ENCODE results near the gene ANAPC2.

The ANAPC2 gene

GRCh38 chr9:137148242-137148641 lies 40.1 kb downstream of the ANAPC2 start:
- peaks cover 13% of the 10 kb centered on the region for H3K27me3 Mint-ChIP-seq
- no peak overlapping the region for H3K4me3 Mint-ChIP-seq
- no peak overlapping the region for H3K27ac Mint-ChIP-seq
- no peak for ATAC-seq
- H3K4me1 Mint-ChIP-seq = peaks cover 8% of the 10 kb centered on the region
- no peaks in the 10 kb centered on the region for H3K9me3 Mint-ChIP-seq
- no peak for DNase-seq
- H3K36me3 Mint-ChIP-seq (ENCODE audit: low read depth) = no peaks in the 10 kb centered on the region

DNA sequence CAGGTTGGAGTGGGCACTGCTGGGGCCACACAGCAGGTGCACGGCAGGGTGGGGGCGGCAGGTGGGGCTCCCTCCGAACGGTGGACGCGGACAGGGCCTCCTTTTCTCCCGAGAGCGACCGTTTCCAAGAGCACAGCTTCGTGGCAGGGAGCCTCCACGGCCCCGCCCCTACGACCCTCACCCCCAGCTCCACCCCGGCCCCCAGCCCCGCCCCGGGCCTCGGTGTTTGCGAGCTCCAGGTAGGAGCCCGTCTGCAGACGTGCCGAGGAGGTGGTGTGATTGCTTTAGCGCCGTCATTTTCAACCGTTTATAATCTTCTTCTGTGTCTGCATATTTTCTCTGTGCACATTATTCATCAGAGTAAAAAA lies 40.6 kb downstream of the ANAPC2 start:
- H3K4me3 Mint-ChIP-seq = no peak overlapping the region
- ATAC-seq (no peak), DNase-seq (no peak)
- no peaks in the 10 kb centered on the region for H3K9me3 Mint-ChIP-seq
- peaks cover 8% of the 10 kb centered on the region for H3K4me1 Mint-ChIP-seq
- no peak overlapping the region for H3K27ac Mint-ChIP-seq
- no peaks in the 10 kb centered on the region for H3K36me3 Mint-ChIP-seq (ENCODE audit: low read depth)
- H3K27me3 Mint-ChIP-seq = peaks cover 13% of the 10 kb centered on the region

- no peak for ATAC-seq
- Mint-ChIP-seq H3K36me3 (ENCODE audit: low read depth) (no peaks in the 10 kb centered on the region), H3K4me1 (peaks cover 8% of the 10 kb centered on the region), H3K9me3 (no peaks in the 10 kb centered on the region), H3K4me3 (no peak overlapping the region), H3K27me3 (peaks cover 16% of the 10 kb centered on the region), H3K27ac (no peak overlapping the region)
- DNase-seq = no peak
These were observed 41.1 kb downstream of the ANAPC2 start for GRCh38 chr9:137147091-137147792.

DNA sequence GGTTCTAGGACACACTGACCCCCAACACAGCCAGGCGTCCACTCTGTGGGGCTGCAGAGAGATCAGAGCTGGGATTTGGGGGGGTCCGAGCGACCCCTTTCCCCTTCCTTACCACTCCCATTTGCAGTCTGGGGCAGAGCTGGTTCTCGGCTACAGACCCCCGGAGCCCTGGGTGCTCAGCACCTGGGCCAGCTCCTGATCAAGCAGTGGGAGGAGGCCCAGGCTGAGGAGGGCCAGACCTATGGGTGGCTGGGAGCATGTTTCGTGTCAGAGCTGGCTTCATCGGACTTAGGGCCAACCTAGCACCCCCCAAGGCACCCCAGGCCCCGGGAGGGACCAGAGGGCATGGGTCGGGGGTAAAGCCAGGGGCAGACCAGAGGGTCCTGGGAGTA lies 41.8 kb downstream of the ANAPC2 start:
- DNase-seq = no peak
- Mint-ChIP-seq H3K27me3 (peaks cover 21% of the 10 kb centered on the region), H3K4me1 (peaks cover 6% of the 10 kb centered on the region), H3K36me3 (ENCODE audit: low read depth) (no peaks in the 10 kb centered on the region), H3K27ac (no peak overlapping the region), H3K9me3 (no peaks in the 10 kb centered on the region), H3K4me3 (no peak overlapping the region)
- ATAC-seq = no peak

GRCh38 chr9:137145731-137146526 lies 42.4 kb downstream of the ANAPC2 start:
- ATAC-seq = no peak
- H3K27me3 Mint-ChIP-seq = peaks cover 26% of the 10 kb centered on the region
- no peak overlapping the region for H3K4me3 Mint-ChIP-seq
- no peaks in the 10 kb centered on the region for H3K36me3 Mint-ChIP-seq (ENCODE audit: low read depth)
- no peak for DNase-seq
- no peak overlapping the region for H3K27ac Mint-ChIP-seq
- peaks cover 2% of the 10 kb centered on the region for H3K4me1 Mint-ChIP-seq
- H3K9me3 Mint-ChIP-seq = no peaks in the 10 kb centered on the region

GRCh38 chr9:137143459-137143858 lies 44.9 kb downstream of the ANAPC2 start:
- H3K4me1 Mint-ChIP-seq = peaks cover 2% of the 10 kb centered on the region
- H3K4me3 Mint-ChIP-seq = no peak overlapping the region
- ATAC-seq (no peak), DNase-seq (no peak)
- H3K27me3 Mint-ChIP-seq = peaks cover 44% of the 10 kb centered on the region
- no peaks in the 10 kb centered on the region for H3K36me3 Mint-ChIP-seq (ENCODE audit: low read depth)
- no peak overlapping the region for H3K27ac Mint-ChIP-seq
- H3K9me3 Mint-ChIP-seq = no peaks in the 10 kb centered on the region

DNA sequence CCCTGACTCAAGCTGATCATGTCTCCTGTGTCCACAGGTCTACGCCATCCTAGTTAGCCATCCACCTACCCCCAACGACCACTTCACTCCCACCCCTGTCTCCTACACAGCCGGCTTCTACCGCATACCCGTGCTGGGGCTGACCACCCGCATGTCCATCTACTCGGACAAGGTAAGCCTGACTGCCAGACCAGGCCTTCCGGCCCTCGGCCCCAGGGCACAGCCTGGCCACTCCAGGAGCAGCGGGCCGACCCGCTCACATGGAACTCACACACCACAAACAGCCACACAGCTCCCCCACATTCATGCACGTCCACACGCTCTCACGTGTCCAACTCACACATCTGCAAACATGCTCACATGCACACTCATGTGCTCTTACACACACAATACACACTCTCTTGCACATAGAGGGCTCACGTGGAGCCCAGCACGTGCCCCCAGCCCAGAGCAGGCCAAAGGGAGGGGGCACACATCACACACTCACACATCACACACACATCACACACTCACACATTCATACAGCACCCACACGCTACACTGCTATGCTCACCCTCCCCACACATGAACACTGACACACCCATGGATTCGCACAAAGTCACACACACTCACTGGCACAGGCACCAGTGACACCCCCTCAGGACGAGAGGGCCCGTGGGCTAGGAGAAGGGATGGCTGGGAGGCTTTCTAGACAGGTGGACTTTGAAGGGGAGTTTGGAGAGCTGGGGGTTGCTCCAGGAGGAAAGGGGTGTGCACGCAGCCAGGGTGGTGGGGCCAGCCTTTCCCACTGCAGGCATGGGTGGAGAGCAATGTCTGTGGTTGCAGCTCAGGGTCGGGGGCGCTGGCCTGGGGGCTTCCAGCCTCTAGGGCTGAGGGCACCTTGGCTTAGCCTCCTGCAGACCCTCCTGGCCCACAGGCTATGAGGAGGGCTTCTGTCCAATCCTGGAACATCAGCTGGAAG lies 46.1 kb downstream of the ANAPC2 start:
- Mint-ChIP-seq H3K4me3 (no peak overlapping the region), H3K27ac (no peak overlapping the region), H3K27me3 (peaks cover 54% of the 10 kb centered on the region), H3K36me3 (ENCODE audit: low read depth) (no peaks in the 10 kb centered on the region), H3K9me3 (no peaks in the 10 kb centered on the region), H3K4me1 (peaks cover 5% of the 10 kb centered on the region)
- DNase-seq = no peak
- ATAC-seq = no peak

DNA sequence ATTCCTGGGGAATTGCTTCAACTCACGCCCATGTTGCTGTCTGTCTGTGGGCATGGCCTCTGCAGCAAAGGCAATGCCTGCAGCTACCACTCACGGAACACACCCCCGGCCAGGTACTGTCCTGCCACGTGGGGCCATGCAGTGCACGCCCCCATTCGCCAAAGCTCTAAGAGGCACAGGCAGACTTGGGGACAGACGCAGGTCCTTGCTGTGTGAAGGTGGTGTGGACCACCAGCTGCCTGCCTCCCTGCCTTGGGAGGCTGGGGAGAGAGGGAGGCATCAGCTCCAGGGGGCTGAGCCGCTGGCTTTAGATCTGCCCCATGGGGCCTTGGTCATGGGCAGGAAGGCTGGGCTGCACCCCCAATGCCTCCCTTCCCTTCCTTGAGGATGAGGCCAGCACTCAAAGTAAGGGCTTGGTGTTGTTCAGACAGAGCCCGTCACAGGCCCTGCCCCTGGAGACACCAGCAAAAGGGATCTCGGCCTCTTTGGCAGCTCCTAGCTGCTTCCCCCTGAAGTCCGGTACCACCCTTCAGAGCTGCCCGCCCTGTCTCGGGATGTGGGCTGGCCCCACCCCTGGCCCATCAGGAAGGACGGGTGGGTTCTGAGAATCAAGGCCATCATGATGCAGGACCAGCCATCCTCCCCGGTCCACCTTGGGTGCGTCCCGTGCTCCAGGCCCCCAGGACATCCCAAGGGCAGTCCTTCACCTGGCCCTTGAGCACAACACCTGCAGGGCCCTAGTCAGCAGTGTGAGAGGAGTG lies 47.1 kb downstream of the ANAPC2 start:
- Mint-ChIP-seq H3K27ac (no peak overlapping the region), H3K9me3 (no peaks in the 10 kb centered on the region), H3K4me1 (peaks cover 5% of the 10 kb centered on the region), H3K4me3 (no peak overlapping the region), H3K27me3 (peaks cover 55% of the 10 kb centered on the region), H3K36me3 (ENCODE audit: low read depth) (no peaks in the 10 kb centered on the region)
- ATAC-seq = no peak
- DNase-seq = no peak

- DNase-seq = no peak
- Mint-ChIP-seq H3K4me1 (peaks cover 5% of the 10 kb centered on the region), H3K9me3 (no peaks in the 10 kb centered on the region), H3K27ac (no peak overlapping the region), H3K4me3 (no peak overlapping the region), H3K36me3 (ENCODE audit: low read depth) (no peaks in the 10 kb centered on the region), H3K27me3 (peaks cover 57% of the 10 kb centered on the region)
- no peak for ATAC-seq
These were observed 48.0 kb downstream of the ANAPC2 start for GRCh38 chr9:137140151-137141012.

GRCh38 chr9:137139468-137140150 lies 48.8 kb downstream of the ANAPC2 start:
- Mint-ChIP-seq H3K27me3 (peaks cover 63% of the 10 kb centered on the region), H3K36me3 (ENCODE audit: low read depth) (no peaks in the 10 kb centered on the region), H3K4me1 (peaks cover 5% of the 10 kb centered on the region), H3K27ac (no peak overlapping the region), H3K9me3 (no peaks in the 10 kb centered on the region), H3K4me3 (no peak overlapping the region)
- ATAC-seq = no peak
- DNase-seq = no peak

- peak; percentile 33 for DNase-seq
- no peaks in the 10 kb centered on the region for H3K9me3 Mint-ChIP-seq
- H3K36me3 Mint-ChIP-seq (ENCODE audit: low read depth) = no peaks in the 10 kb centered on the region
- peaks cover 66% of the 10 kb centered on the region for H3K27me3 Mint-ChIP-seq
- peaks cover 5% of the 10 kb centered on the region for H3K4me1 Mint-ChIP-seq
- peak; percentile 18 for ATAC-seq
- H3K27ac Mint-ChIP-seq = no peak within 1 kb of the TSS
- no peak within 1 kb of the TSS for H3K4me3 Mint-ChIP-seq
These were observed 49.5 kb downstream of the ANAPC2 start, which contains the start of gene GRIN1 for GRCh38 chr9:137138722-137139467. GRIN1 (plus strand) TSS chr9:137139154; CDS start chr9:137139487, 333 bp downstream.

- Mint-ChIP-seq H3K36me3 (ENCODE audit: low read depth) (no peaks in the 10 kb centered on the region), H3K4me3 (no peak overlapping the region), H3K9me3 (no peaks in the 10 kb centered on the region), H3K4me1 (peaks cover 5% of the 10 kb centered on the region), H3K27me3 (peaks cover 66% of the 10 kb centered on the region), H3K27ac (no peak overlapping the region)
- no peak for ATAC-seq
- DNase-seq = peak; percentile 27
These were observed 50.2 kb downstream of the ANAPC2 start for GRCh38 chr9:137138058-137138721.
